ENCODE data around the gene VIPR1.
A peak's percentile ranks its signal among the peaks of the same experiment; 100 is the strongest.

The VIPR1 gene

DNA sequence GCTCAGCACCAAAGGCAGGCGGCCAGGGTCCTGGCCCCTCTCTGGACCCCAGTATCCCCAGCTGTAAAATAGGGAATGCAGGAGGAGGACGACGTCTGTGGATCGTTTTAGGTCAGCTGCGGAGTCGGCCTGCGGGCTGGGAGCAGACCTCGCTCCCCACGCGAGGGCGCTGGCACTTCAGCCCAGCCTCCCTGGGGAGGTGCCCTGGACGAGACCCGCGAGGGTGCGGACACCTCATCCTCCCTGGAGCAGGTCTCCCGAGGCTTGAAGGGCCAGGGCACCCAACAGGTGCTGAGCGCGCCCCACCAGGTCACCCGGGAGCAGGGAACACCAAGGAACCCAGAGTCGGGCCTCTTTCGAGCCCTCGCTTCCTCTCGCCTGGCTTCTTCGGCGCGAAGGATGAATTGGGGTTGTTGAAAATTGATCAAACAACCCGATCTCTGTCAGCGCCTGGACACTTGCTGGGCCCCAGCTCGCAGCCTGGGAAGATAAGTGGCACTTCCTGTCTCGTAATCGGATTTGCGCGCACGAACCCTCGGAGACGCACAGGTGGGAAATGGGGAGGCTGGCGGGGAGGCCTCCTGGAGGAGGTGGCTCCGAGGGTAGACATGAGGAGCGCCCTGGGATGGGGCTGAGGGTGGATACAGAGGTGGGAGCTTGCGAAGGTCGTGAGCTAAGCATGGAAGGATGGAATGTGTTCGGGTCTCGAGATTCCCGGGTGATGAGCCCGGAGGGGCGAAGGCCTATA is 588 bp upstream of the VIPR1 start:
- Mint-ChIP-seq H3K27ac (peak overlapping the region; percentile 91), H3K9me3 (no peaks in the 10 kb centered on the region), H3K36me3 (no peaks in the 10 kb centered on the region), H3K27me3 (peaks cover 6% of the 10 kb centered on the region), H3K4me3 (peak overlapping the region; percentile 97), H3K4me1 (peaks cover 40% of the 10 kb centered on the region)

- Mint-ChIP-seq H3K9me3 (no peaks in the 10 kb centered on the region), H3K27ac (peak overlapping the region; percentile 77), H3K36me3 (no peaks in the 10 kb centered on the region), H3K4me3 (peak overlapping the region; percentile 86), H3K4me1 (peaks cover 55% of the 10 kb centered on the region), H3K27me3 (peaks cover 6% of the 10 kb centered on the region)
Measured at GRCh38 chr3:42503251-42503924, 945 bp downstream of the VIPR1 start.

DNA sequence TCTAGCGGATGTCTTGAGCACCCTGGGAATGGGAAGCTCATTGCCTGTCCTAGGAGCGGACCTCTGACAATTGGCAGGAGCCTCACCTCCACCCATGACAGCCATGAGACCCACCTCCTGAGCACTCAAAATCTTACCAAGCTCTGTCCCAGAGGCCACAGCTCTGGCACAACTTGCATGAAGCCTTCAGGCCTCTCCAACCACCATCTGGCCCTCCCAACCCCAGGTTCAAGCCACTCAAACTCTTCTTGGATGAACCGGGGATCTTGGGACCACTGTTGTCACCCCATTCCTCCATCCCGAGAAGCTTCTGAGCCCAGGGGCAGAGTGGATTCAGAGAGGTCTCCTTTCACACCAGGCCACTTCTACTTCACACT is 1.5 kb downstream of the VIPR1 start:
- Mint-ChIP-seq H3K27me3 (peaks cover 6% of the 10 kb centered on the region), H3K27ac (peak overlapping the region; percentile 77), H3K36me3 (no peaks in the 10 kb centered on the region), H3K4me3 (peak overlapping the region; percentile 86), H3K9me3 (no peaks in the 10 kb centered on the region), H3K4me1 (peaks cover 60% of the 10 kb centered on the region)

- no peaks in the 10 kb centered on the region for H3K36me3 Mint-ChIP-seq
- H3K4me3 Mint-ChIP-seq: peak overlapping the region; percentile 86
- peaks cover 66% of the 10 kb centered on the region for H3K4me1 Mint-ChIP-seq
- H3K27ac Mint-ChIP-seq: peak overlapping the region; percentile 32
- peaks cover 6% of the 10 kb centered on the region for H3K27me3 Mint-ChIP-seq
- H3K9me3 Mint-ChIP-seq: no peaks in the 10 kb centered on the region
Measured at GRCh38 chr3:42504334-42505127, 2.1 kb downstream of the VIPR1 start.

GRCh38 chr3:42505128-42505848 is 2.8 kb downstream of the VIPR1 start:
- H3K4me1 Mint-ChIP-seq: peaks cover 74% of the 10 kb centered on the region
- H3K27ac Mint-ChIP-seq: no peak overlapping the region
- peaks cover 6% of the 10 kb centered on the region for H3K27me3 Mint-ChIP-seq
- peaks cover 3% of the 10 kb centered on the region for H3K36me3 Mint-ChIP-seq
- no peak overlapping the region for H3K4me3 Mint-ChIP-seq
- H3K9me3 Mint-ChIP-seq: no peaks in the 10 kb centered on the region

- Mint-ChIP-seq H3K36me3 (peaks cover 3% of the 10 kb centered on the region), H3K9me3 (no peaks in the 10 kb centered on the region), H3K4me1 (peaks cover 79% of the 10 kb centered on the region), H3K27ac (peak overlapping the region; percentile 86), H3K27me3 (peaks cover under 1% of the 10 kb centered on the region), H3K4me3 (no peak overlapping the region)
Measured at GRCh38 chr3:42505849-42506410, 3.5 kb downstream of the VIPR1 start.

DNA sequence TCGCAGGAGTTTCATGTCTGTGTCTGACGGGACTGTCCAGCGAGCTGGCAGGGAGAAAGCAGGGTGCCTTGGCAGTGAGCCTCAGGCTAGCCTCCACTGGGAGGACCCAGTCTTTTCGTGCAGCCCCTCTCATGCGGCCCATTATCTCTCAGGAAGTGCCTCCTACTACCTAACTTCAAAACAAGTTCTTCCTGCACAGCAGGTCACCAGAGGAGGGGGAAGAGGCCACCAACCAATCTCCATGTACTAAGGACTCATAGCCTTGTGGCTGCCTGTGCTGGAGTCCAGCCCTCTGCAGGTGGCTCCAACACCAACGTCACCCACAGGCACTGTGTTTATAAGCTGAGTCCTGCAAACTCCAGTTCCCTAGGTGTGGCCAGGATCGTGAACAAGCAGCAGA is 4.8 kb downstream of the VIPR1 start:
- H3K4me3 Mint-ChIP-seq: no peak overlapping the region
- H3K4me1 Mint-ChIP-seq: peaks cover 80% of the 10 kb centered on the region
- no peaks in the 10 kb centered on the region for H3K27me3 Mint-ChIP-seq
- peak overlapping the region; percentile 27 for H3K27ac Mint-ChIP-seq
- H3K9me3 Mint-ChIP-seq: no peaks in the 10 kb centered on the region
- H3K36me3 Mint-ChIP-seq: peaks cover 3% of the 10 kb centered on the region

DNA sequence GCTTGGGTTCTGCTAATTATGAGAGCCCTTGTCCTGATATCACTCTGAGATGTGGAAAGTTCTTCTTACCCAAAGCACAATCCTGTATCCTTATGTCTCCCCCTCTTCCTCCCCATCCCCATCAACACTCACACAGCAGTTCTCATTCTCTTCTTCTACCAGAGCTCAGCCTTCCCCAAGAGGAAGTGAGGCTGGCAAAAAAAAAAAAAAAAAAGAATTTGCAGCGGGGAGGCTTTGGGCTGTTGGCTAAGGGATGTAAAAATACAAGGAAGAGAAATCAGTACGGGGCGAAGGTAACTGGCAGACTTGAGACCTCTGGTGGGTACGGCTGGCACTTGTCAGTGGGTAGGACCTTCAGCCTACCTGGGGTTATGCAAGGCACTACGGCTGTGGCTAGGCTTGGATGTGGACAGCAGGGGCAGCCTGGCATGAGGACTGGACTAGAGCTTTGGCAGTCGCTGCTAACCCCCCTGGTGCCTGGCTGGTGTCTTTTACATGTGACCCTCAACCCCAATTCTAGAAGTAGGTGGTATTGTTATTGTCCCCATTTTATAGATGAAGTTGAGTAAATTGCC is 5.4 kb downstream of the VIPR1 start:
- Mint-ChIP-seq H3K36me3 (peaks cover 3% of the 10 kb centered on the region), H3K27me3 (no peaks in the 10 kb centered on the region), H3K4me1 (peaks cover 79% of the 10 kb centered on the region), H3K27ac (peak overlapping the region; percentile 27), H3K4me3 (peak overlapping the region; percentile 19), H3K9me3 (no peaks in the 10 kb centered on the region)

DNA sequence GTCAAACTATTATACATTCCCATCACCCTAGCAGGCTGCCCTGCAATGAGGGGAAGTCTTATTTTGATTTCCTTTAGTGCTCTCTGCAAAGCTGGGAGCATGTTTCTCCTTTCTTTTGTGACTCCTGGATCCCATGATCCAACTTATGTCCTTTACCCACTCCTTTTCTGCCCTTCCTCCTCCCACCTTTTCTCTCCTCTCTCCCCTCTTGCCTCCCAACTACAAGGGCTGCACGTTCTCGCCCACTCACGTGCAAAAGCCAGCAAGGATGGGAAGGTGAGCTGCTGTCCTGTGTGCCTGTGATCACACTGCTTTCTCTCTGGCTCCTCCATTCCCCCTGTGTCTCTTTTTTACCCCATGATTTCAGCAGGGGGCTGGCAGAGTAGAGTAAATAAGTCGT is 6.1 kb downstream of the VIPR1 start:
- Mint-ChIP-seq H3K36me3 (peaks cover 4% of the 10 kb centered on the region), H3K27me3 (no peaks in the 10 kb centered on the region), H3K9me3 (no peaks in the 10 kb centered on the region), H3K4me1 (peaks cover 74% of the 10 kb centered on the region), H3K27ac (peak overlapping the region; percentile 90), H3K4me3 (no peak overlapping the region)

- Mint-ChIP-seq H3K36me3 (peaks cover 5% of the 10 kb centered on the region), H3K27me3 (no peaks in the 10 kb centered on the region), H3K4me1 (peaks cover 70% of the 10 kb centered on the region), H3K27ac (no peak overlapping the region), H3K9me3 (no peaks in the 10 kb centered on the region), H3K4me3 (no peak overlapping the region)
Measured at GRCh38 chr3:42509111-42509510, 6.7 kb downstream of the VIPR1 start.

DNA sequence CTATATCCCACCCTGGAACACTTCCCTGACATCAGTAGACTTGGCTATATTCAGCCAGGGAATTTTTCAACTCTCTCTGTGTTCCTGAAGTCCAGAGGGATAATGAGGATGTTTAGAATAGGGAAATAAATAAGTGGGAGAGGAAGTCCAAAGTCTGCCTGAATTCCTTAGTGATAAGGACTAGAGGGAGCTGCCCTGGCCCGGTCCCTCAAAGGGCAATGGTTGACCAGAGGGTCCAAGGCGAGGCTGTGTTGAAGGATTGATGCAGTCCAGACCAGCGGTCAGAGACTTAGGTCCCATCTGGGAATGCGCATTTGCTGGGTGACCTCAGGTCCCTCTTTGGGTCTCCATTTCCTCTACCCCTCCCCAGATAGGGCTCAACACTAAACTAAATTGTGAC is 7.9 kb downstream of the VIPR1 start:
- Mint-ChIP-seq H3K4me3 (no peak overlapping the region), H3K27ac (peak overlapping the region; percentile 79), H3K9me3 (no peaks in the 10 kb centered on the region), H3K36me3 (peaks cover 9% of the 10 kb centered on the region), H3K27me3 (no peaks in the 10 kb centered on the region), H3K4me1 (peaks cover 70% of the 10 kb centered on the region)

DNA sequence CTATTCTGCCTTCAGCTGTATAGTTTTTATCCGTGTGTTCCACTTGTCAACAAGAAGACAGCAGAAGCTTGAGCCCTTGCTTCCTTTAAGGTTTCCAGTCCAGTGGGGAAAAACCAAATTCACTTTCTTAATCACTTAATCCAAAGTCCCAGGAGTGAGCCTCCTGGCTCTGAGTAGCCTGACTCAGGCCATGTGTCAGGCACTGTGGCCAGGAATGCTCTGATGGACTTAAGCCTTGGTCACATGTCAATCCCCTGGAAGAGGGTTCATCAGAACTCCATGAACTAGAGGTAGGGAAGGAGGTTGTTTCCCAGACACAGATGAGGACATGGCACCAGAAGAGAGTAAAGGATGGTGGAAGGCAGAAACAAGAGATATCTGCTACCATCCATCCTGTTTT is 8.8 kb downstream of the VIPR1 start:
- H3K4me3 Mint-ChIP-seq: no peak overlapping the region
- peaks cover 9% of the 10 kb centered on the region for H3K36me3 Mint-ChIP-seq
- H3K27me3 Mint-ChIP-seq: no peaks in the 10 kb centered on the region
- H3K4me1 Mint-ChIP-seq: peaks cover 68% of the 10 kb centered on the region
- no peaks in the 10 kb centered on the region for H3K9me3 Mint-ChIP-seq
- H3K27ac Mint-ChIP-seq: peak overlapping the region; percentile 66

GRCh38 chr3:42511736-42512135 is 9.3 kb downstream of the VIPR1 start:
- peaks cover 9% of the 10 kb centered on the region for H3K36me3 Mint-ChIP-seq
- peak overlapping the region; percentile 66 for H3K27ac Mint-ChIP-seq
- no peak overlapping the region for H3K4me3 Mint-ChIP-seq
- peaks cover 63% of the 10 kb centered on the region for H3K4me1 Mint-ChIP-seq
- H3K27me3 Mint-ChIP-seq: no peaks in the 10 kb centered on the region
- H3K9me3 Mint-ChIP-seq: no peaks in the 10 kb centered on the region

- no peaks in the 10 kb centered on the region for H3K27me3 Mint-ChIP-seq
- H3K36me3 Mint-ChIP-seq: peaks cover 9% of the 10 kb centered on the region
- H3K27ac Mint-ChIP-seq: no peak overlapping the region
Measured at GRCh38 chr3:42513121-42513520, 10.7 kb downstream of the VIPR1 start.

GRCh38 chr3:42513521-42513920 is 11.1 kb downstream of the VIPR1 start:
- Mint-ChIP-seq H3K36me3 (peaks cover 9% of the 10 kb centered on the region), H3K4me3 (no peak overlapping the region)

More at GRCh38 chr3:42513121-42513520, 10.7 kb downstream of the VIPR1 start:
- H3K9me3 Mint-ChIP-seq: no peaks in the 10 kb centered on the region
- no peak overlapping the region for H3K4me3 Mint-ChIP-seq
- H3K4me1 Mint-ChIP-seq: peaks cover 49% of the 10 kb centered on the region

More at GRCh38 chr3:42513521-42513920, 11.1 kb downstream of the VIPR1 start:
- H3K27ac Mint-ChIP-seq: peak overlapping the region; percentile 23
- H3K9me3 Mint-ChIP-seq: no peaks in the 10 kb centered on the region
- peaks cover 49% of the 10 kb centered on the region for H3K4me1 Mint-ChIP-seq
- no peaks in the 10 kb centered on the region for H3K27me3 Mint-ChIP-seq

Measured in activated naive CD4-positive, alpha-beta T cell treated with anti-CD3 and anti-CD28 coated beads, Interleukin-2, amount 50 U/mL, for 24 hours (primary cell).